ENCODE measurements around the gene CDKN2B-AS1. TPM values are rescaled to one million over a fixed set of nuclear protein-coding genes. Genes with fewer than 3 reads are reported as not detected.

Gene CDKN2B-AS1
- total RNA-seq, 4 donors from 2014 or later, result 0.42 to 3.9 (median 0.69) TPM; not detected in 1

- H3K27ac ChIP-seq, result peak overlapping the region in 2 of 4 donors; percentile 34 to 38
Measured at GRCh38 chr9:22079873-22080341, 85.3 kb downstream of the CDKN2B-AS1 start.

GRCh38 chr9:22084336-22085035 lies 89.9 kb downstream of the CDKN2B-AS1 start:
- H3K27ac ChIP-seq, result no peak overlapping the region
- WGBS, 2 donors (ENCODE audit: low coverage in 1 of 2), result 0% methylated on average over 2 of the region's 2 CpGs

More at GRCh38 chr9:22079873-22080341, 85.3 kb downstream of the CDKN2B-AS1 start:
- peak; percentile 87 for ATAC-seq
- H3K36me3 ChIP-seq, result no peaks in the 10 kb centered on the region
- no peaks in the 10 kb centered on the region for H3K27me3 ChIP-seq
- no peak overlapping the region for H3K4me3 ChIP-seq
- H3K9me3 ChIP-seq, result no peaks in the 10 kb centered on the region
- TF ChIP-seq POLR2A (IDR thresholded peaks at IDR 0.05) (no peak), POLR2AphosphoS5 (IDR thresholded peaks at IDR 0.05) (peak; percentile 47)
- WGBS, 2 donors (ENCODE audit: low coverage in 1 of 2), result 33 to 65% methylated on average over 3 to 4 of the region's 4 CpGs
- H3K4me1 ChIP-seq, result peaks cover 0 to 4% (median 0%) of the 10 kb centered on the region in 3 donors

GRCh38 chr9:22088053-22088716 lies 93.6 kb downstream of the CDKN2B-AS1 start:
- no peak overlapping the region for H3K27ac ChIP-seq
- H3K4me1 ChIP-seq, result no peaks in the 10 kb centered on the region
- H3K4me3 ChIP-seq, result no peak overlapping the region
- no peaks in the 10 kb centered on the region for H3K9me3 ChIP-seq
- 72 to 83% methylated on average over 5 of the region's 5 CpGs for WGBS, 2 donors (ENCODE audit: low coverage in 1 of 2)
- H3K36me3 ChIP-seq, result no peaks in the 10 kb centered on the region
- ATAC-seq, result no peak
- H3K27me3 ChIP-seq, result no peaks in the 10 kb centered on the region
- no peak for TF ChIP-seq POLR2A (IDR thresholded peaks at IDR 0.05)
- no peak for TF ChIP-seq EP300 (IDR thresholded peaks at IDR 0.05)
- no peak for TF ChIP-seq POLR2AphosphoS5 (IDR thresholded peaks at IDR 0.05)
- no peak for TF ChIP-seq CTCF (IDR thresholded peaks at IDR 0.05)

More at GRCh38 chr9:22084336-22085035, 89.9 kb downstream of the CDKN2B-AS1 start:
- Histone ChIP-seq H3K27me3 (no peaks in the 10 kb centered on the region), H3K36me3 (no peaks in the 10 kb centered on the region), H3K4me1 (no peaks in the 10 kb centered on the region), H3K4me3 (no peak overlapping the region), H3K9me3 (no peaks in the 10 kb centered on the region)
- no peak for ATAC-seq
- no peak for TF ChIP-seq EP300 (IDR thresholded peaks at IDR 0.05)
- TF ChIP-seq POLR2AphosphoS5 (IDR thresholded peaks at IDR 0.05), result no peak
- TF ChIP-seq CTCF (IDR thresholded peaks at IDR 0.05), result no peak
- no peak for TF ChIP-seq POLR2A (IDR thresholded peaks at IDR 0.05)

GRCh38 chr9:22088717-22089061 lies 94.1 kb downstream of the CDKN2B-AS1 start:
- TF ChIP-seq POLR2A (IDR thresholded peaks at IDR 0.05), result no peak
- Histone ChIP-seq H3K4me1 (no peaks in the 10 kb centered on the region), H3K27me3 (no peaks in the 10 kb centered on the region), H3K36me3 (no peaks in the 10 kb centered on the region), H3K9me3 (no peaks in the 10 kb centered on the region), H3K27ac (no peak overlapping the region), H3K4me3 (no peak overlapping the region)
- no peak for ATAC-seq
- WGBS, 2 donors (ENCODE audit: low coverage in 1 of 2), result 67 to 87% methylated on average over 1 of the region's 1 CpG

GRCh38 chr9:22097707-22098106 lies 103.1 kb downstream of the CDKN2B-AS1 start:
- H3K9me3 ChIP-seq, result no peaks in the 10 kb centered on the region
- H3K36me3 ChIP-seq, result no peaks in the 10 kb centered on the region
- TF ChIP-seq POLR2A (IDR thresholded peaks at IDR 0.05) (no peak), EP300 (IDR thresholded peaks at IDR 0.05) (no peak), CTCF (IDR thresholded peaks at IDR 0.05) (no peak)
- no peaks in the 10 kb centered on the region for H3K4me1 ChIP-seq
- H3K27me3 ChIP-seq, result no peaks in the 10 kb centered on the region
- WGBS, 2 donors (ENCODE audit: low coverage in 1 of 2), result 75 to 91% methylated on average over 1 of the region's 1 CpG
- H3K27ac ChIP-seq, result no peak overlapping the region
- no peak overlapping the region for H3K4me3 ChIP-seq
- ATAC-seq, result no peak
